AG10803 (cell line): ENCODE results near the gene SLC27A5.
"Not testable (repeated sequence)": the region's sequence is repeated elsewhere in the genome, so short reads cannot be mapped to it uniquely, and the experiment has no call there.

ENCODE experiments used
- DNase-seq: peaks from one replicate; pipeline ENCODE4 v3.0.0; 2010; ENCODE audit warnings: low read depth
- H3K4me3 ChIP-seq: 2 replicates; pipeline ENCODE4 v1.5.1; 2011; ENCODE audit warnings: mild to moderate bottlenecking, low read length, control low read depth
- TF ChIP-seq, protein P1 (sequence below): conservative IDR thresholded peaks from 2 replicates; pipeline ENCODE4 v1.5.1; 2011; ENCODE audit warnings: mild to moderate bottlenecking, low read length, control low read depth, inconsistent platforms

SLC27A5 gene

DNA sequence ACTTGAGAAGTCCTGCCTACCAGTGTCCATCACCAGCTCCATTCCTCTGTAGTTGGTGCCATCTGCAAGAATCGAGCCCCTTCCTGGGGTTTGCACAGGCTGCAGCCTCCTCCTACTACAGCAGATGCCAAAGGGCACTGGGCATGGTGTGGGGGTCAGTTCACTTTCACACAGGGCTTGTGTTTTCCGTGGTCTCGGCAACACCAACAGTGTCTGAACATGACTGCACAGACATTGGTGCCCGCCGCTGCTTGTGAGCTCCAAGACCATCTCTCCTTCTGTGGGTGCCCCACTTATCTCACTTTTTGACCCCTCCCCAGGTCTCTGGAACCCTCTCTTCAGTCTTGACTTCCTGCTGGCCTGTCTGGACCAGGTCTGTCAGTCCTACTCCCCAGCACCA lies 20.4 kb downstream of the SLC27A5 start:
- H3K4me3 ChIP-seq = no peak overlapping the region
- DNase-seq = no peak
- TF ChIP-seq, protein P1, sequence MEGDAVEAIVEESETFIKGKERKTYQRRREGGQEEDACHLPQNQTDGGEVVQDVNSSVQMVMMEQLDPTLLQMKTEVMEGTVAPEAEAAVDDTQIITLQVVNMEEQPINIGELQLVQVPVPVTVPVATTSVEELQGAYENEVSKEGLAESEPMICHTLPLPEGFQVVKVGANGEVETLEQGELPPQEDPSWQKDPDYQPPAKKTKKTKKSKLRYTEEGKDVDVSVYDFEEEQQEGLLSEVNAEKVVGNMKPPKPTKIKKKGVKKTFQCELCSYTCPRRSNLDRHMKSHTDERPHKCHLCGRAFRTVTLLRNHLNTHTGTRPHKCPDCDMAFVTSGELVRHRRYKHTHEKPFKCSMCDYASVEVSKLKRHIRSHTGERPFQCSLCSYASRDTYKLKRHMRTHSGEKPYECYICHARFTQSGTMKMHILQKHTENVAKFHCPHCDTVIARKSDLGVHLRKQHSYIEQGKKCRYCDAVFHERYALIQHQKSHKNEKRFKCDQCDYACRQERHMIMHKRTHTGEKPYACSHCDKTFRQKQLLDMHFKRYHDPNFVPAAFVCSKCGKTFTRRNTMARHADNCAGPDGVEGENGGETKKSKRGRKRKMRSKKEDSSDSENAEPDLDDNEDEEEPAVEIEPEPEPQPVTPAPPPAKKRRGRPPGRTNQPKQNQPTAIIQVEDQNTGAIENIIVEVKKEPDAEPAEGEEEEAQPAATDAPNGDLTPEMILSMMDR = no peak

DNA sequence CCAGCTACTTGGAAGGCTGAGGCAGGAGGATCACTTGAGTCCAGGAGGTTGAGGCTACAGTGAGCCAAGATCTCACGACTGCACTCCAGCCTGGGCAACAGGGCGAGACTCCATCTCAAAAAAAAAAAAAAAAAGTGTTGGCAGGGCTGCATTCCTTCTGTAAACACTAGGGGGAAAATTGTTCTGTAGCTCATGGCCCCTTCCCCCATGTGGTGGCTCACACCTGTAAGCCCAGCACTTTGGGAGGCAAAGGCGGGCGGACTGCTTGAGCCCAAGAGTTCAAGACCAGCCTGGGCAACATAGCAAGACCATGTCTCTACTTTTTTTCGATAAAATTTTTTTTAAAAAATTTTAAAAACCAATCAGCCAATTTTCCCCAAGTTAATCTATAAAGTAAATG lies 27.4 kb downstream of the SLC27A5 start:
- not testable (repeated sequence) for DNase-seq, H3K4me3 ChIP-seq

DNA sequence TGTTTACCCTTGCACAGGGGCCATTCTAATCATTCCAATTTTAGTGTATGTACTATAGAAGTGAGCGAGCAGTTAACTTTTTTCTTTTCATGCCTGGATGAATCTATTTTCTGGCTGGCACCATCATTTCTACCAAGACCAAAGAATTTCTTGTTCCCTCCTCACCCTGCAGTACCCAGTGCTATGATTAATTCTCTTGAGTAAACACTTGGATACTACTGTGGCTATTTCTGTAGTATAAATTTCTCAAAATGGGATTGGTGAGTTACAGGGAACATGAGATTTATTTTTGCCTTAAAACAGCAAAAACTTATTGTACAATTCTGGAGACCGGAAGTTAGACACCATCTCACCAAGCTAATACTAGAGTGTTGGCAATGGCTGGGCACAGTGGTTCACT lies 28.0 kb downstream of the SLC27A5 start:
- DNase-seq = no peak
- TF ChIP-seq, protein P1 = no peak
- no peak overlapping the region for H3K4me3 ChIP-seq

DNA sequence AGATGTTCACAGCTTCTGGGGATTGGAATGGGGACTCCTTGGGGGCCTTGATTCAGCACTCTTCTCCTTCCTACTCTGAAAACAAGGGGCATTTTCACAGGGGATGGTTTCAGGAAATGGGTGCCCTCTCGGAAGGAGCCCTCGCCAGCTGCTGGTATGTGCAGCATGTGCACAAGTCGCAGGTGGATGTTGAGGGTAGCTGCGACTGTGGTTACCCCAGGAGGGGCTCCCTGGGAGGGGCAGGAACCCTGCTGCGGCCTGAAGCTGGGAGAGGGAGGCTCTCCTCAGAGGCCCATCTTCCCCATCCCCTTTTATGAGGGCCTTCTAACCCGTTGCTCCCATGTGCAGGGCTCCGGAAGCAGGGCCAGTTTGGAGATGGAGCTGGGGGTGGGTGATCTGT lies 29.4 kb downstream of the SLC27A5 start:
- no peak overlapping the region for H3K4me3 ChIP-seq
- DNase-seq = no peak
- TF ChIP-seq, protein P1 = no peak

DNA sequence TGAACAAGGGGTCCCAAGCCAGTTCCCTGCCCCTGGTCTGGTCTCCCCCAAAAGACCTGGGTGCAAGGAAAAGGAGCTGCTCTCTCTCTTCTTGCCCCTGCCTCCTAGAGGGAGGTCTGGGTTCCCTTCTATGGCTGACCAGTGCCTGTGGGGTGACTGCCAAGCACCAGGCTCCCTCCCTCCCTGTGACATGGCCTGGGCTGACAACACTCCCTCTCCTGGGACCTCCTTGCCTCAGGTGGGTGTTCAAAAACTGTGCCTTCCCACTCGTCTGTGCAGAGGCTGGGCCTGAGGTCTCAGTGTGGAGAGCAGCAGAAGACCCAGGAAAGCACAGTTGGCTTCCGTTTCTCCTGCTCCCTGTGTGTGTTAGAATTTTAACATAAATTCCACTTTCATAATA lies 31.0 kb downstream of the SLC27A5 start:
- TF ChIP-seq, protein P1 = no peak
- H3K4me3 ChIP-seq = no peak overlapping the region
- no peak for DNase-seq

DNA sequence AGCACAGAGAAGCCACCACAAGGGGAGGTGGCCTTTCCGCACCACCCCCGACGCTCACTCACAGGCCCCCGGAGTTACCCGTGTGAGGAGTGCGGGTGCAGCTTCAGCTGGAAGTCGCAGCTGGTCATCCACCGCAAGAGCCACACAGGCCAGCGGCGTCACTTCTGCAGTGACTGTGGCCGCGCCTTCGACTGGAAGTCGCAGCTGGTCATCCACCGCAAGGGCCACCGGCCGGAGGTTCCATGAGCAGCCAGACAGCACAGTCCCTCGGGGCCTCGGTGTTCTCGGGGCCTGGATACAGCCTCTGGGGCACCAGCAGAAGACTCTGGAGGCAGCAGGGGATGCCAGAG lies 31.3 kb downstream of the SLC27A5 start:
- TF ChIP-seq, protein P1 = no peak
- no peak overlapping the region for H3K4me3 ChIP-seq
- no peak for DNase-seq

DNA sequence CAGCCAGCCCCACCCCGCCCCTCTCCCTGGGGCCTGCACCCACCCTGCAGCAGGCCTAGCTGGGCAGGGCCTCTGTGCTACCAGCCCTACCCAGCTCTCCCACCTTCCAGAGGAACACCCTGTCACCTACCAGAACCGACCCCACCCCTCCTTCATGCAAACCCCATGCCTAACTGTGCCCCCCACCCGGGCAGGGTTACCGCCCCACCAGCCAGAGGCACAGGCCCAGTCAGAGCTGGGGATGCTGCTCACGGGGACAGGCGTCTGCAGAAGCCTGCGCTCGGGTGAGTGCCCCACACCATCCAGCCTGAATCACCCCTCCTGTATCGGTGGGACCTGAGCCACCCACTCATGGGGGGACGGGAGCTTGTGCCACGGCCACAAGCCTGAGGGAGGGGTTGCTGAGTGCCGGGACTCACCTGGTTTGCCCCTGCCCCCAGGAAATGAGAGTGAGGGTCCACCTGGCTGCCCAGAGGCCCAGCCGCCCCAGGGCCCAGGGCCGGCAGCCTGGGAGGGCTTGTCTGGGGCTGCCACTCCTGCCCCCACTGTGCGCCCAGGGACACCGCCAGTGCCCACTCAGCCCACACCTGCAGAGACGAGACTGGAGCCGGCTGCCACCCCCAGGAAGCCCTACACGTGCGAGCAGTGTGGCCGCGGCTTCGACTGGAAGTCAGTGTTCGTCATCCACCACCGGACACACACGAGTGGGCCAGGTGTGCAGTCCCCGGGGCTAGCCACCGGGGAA lies 31.9 kb downstream of the SLC27A5 start:
- TF ChIP-seq, protein P1 = no peak
- no peak for DNase-seq

More for the DNA sequence above, 31.9 kb downstream of the SLC27A5 start:
- no peak overlapping the region for H3K4me3 ChIP-seq
